WI38 (cell line): ENCODE data around the gene CREG1.
"Not testable (repeated sequence)": the region's sequence is repeated elsewhere in the genome, so short reads cannot be mapped to it uniquely, and the experiment has no call there.

Source experiments
- H3K4me3 ChIP-seq: 2 replicates; pipeline ENCODE4 v1.5.1; 2011; ENCODE audit warnings: low read depth, mild to moderate bottlenecking, control low read depth, low read length
- TF ChIP-seq, protein P1 (sequence below): IDR thresholded peaks from 2 replicates; pipeline ENCODE4 v1.5.1; 2012; ENCODE audit warnings: low read depth, mild to moderate bottlenecking, control low read depth, low read length

Gene CREG1

DNA sequence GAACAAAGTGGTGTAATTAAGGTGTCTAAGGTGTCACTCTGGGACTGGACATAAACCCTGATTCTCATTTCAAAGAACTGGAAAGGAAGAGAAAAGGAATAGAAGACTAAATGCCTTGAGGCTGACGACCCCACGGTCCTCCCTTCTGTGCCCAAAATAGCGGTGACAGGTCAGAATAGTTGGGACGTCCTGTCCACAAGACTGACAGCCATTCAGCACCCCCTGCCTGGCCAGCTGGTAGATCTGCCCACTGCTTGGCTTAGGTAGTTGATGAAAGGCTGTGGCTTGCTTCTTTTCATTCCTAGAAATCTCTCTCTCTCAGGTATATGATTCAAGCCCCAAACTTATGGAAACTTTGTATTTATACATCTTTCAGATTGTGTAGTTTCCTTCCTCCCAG, 26.4 kb upstream of the CREG1 start:
- no peak overlapping the region for H3K4me3 ChIP-seq
- TF ChIP-seq, protein P1, sequence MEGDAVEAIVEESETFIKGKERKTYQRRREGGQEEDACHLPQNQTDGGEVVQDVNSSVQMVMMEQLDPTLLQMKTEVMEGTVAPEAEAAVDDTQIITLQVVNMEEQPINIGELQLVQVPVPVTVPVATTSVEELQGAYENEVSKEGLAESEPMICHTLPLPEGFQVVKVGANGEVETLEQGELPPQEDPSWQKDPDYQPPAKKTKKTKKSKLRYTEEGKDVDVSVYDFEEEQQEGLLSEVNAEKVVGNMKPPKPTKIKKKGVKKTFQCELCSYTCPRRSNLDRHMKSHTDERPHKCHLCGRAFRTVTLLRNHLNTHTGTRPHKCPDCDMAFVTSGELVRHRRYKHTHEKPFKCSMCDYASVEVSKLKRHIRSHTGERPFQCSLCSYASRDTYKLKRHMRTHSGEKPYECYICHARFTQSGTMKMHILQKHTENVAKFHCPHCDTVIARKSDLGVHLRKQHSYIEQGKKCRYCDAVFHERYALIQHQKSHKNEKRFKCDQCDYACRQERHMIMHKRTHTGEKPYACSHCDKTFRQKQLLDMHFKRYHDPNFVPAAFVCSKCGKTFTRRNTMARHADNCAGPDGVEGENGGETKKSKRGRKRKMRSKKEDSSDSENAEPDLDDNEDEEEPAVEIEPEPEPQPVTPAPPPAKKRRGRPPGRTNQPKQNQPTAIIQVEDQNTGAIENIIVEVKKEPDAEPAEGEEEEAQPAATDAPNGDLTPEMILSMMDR = no peak

DNA sequence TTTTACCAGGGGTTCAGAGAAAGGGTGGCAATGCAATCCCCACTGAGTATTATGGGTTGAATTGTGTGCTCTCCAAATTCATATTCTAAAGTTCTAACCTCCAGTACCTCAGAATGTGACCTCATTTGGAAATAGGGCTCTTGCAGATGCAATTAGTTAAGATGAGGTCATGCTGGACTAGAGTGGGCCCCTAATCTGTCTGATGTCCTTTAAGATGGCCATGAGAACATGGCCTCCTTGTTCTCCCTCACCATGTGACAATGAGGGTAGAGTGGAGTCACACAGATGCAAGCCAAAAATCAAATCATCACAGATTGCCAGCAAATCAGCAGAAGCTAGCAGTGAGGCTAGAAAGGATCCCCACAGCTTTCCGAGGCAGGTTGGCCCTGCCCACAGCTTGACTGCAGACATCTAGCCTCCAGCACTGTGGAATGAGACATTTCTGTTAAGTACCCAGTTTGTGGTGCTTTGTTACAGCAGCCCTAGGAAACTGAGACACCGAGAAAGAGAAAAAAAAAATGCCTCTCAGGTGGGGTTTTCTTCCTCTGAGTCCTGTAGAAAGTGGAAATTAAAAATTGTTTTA, 25.5 kb upstream of the CREG1 start:
- TF ChIP-seq, protein P1 = no peak

DNA sequence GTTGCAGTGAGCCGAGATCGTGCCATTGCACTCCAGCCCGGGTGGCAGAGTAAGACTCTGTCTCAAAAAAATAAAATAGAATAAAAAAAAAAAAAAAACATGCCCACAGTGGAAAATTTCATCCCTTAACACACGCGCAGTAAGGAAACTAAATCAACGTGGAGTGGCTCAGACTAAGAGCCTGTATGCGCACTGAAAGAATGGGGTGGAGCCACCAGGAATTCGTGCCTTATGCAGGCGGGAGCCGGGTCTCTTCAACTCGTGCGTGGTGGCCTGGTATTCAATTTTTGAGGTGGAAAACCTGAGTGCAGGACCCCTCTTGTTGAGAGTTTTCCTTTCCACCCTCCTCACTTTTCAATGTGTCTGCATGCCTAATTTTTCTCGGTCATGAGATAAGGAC, 22.1 kb upstream of the CREG1 start:
- H3K4me3 ChIP-seq = no peak overlapping the region
- TF ChIP-seq, protein P1 = no peak

More for the DNA sequence above, 25.5 kb upstream of the CREG1 start:
- H3K4me3 ChIP-seq = no peak overlapping the region

DNA sequence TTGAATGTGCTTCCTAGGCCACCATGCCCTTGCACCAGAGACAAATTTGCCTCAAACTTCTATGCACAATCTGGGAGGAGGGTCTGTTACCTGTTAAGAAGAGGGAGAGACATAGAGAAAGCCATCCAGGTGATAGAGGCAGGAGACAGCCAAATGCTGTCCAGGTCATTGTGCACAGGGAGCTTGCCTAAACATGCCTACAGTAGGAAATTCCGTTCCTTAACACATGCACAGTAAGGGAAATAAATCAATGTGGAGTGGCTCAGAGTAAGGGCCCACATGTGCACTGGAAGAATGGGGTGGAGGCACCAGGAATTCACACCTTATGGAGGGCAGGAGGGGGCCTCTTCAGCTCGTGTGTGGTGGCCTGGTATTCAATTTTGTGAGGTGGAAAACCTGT, 19.5 kb upstream of the CREG1 start:
- H3K4me3 ChIP-seq = no peak overlapping the region
- TF ChIP-seq, protein P1 = no peak

DNA sequence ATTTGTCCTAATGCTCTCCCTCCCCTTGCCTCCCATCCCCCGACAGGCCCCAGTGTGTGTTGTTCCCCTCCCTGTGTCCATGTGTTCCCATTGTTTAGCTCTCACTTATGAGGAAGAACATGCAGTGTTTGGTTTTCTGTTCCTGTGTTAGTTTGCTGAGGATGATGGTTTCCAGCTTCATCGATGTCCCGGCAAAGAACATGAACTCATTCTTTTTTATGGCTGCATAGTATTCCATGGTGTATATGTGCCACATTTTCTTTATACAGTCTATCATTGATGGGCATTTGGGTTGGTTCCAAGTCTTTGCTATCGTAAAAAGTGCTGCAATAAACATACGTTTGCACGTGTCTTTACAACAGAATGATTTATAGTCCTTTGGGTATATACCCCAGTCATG, 17.1 kb upstream of the CREG1 start:
- H3K4me3 ChIP-seq = not testable (repeated sequence)

DNA sequence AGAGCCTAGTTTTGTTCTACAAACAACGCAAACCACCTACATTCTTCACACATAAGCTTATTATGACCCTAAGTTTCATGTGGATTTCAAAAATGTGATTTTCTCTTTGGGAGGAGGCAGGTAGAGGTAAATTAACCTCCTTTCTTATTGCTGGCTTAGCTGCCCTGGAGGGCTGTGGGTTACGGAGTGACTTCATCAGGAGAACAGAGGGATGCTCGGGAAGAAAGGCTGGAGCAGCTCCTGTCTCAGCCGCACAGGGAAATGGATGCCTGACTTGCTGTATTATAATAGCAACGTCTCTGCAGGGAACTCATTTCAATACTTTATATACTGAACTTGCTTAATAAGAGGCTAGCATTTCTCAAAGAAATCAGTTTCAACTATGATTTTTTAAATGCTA, 14.1 kb upstream of the CREG1 start:
- no peak overlapping the region for H3K4me3 ChIP-seq
- TF ChIP-seq, protein P1 = no peak

DNA sequence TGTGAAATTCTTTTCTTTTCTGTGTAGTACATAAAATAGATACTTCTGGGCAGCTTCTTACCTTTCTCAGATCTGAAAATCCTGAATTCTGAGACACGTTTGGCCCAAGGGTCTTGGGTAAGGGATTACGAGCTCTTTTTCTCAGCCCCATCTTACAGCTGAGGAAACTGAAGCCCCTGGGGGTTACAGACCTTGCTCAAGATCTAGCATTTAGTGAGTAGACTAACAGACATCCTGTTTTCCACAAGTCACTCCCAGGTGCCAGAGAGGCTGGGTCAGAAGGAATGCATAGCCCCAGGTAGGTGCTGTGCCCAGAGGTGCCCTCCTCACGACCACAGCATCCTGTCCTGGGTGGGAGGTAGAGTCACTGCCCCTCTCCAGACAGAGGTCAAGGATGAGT, 13.2 kb upstream of the CREG1 start:
- TF ChIP-seq, protein P1 = no peak
- H3K4me3 ChIP-seq = no peak overlapping the region

DNA sequence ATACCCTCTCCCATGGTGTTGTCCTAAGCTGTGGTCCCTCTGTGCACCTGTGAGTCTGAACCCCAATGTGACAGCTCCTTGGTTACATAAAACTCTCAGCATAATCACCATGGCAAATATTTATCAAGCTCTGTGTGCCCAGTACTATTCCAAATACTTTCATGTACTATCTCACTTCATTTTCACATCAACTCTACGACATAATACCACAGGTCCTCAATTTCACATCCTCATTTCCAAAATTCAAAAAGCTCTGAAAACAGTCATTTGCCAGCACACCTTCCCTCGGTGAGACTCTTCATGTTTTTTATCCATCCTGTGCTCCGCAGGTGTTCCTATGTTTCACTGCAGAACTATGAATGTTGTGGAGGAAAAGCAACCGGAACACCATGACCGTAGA, 12.4 kb upstream of the CREG1 start:
- TF ChIP-seq, protein P1 = no peak
- H3K4me3 ChIP-seq = no peak overlapping the region
